Fibroblast of lung (primary cell): ENCODE data around the gene CYTH2. TPM values are rescaled to one million over a fixed set of nuclear protein-coding genes. Genes with fewer than 3 reads are reported as not detected.

ENCODE experiments used
- DNase-seq, 2 donors: peaks; one replicate each; pipeline versions ENCODE4 v3.0.0 to v3.0.0-alpha.2; 2010; ENCODE audit warnings: low read depth in 2 of 2
- H2AFZ ChIP-seq: 2 replicates; pipeline ENCODE4 v1.5.1; 2012; ENCODE audit warnings: low read length, control low read depth, inconsistent platforms
- H3K27ac ChIP-seq: 2 replicates; pipeline ENCODE4 v1.5.1; 2011; ENCODE audit warnings: low read length, control low read depth; ENCODE audit not compliant: insufficient read depth
- H3K27me3 ChIP-seq: 2 replicates; pipeline ENCODE4 v1.5.1; 2011; ENCODE audit warnings: mild to moderate bottlenecking, low read length; ENCODE audit not compliant: control insufficient read depth, insufficient read depth
- H3K36me3 ChIP-seq: 2 replicates; pipeline ENCODE4 v1.5.1; 2011; ENCODE audit warnings: low read length; ENCODE audit not compliant: control insufficient read depth, insufficient read depth
- H3K4me1 ChIP-seq: 2 replicates; pipeline ENCODE4 v1.5.1; 2011; ENCODE audit warnings: low read length; ENCODE audit not compliant: control insufficient read depth, insufficient read depth; ENCODE audit errors: extremely low read depth
- H3K4me2 ChIP-seq: 2 replicates; pipeline ENCODE4 v1.5.1; 2011; ENCODE audit warnings: low read length, control low read depth; ENCODE audit not compliant: insufficient read depth; ENCODE audit errors: extremely low read depth
- H3K4me3 ChIP-seq, 4 experiments: fragments of 200-600 bp in 1 of 4; sonication (generic) in 1 of 4; replicated peaks in 1 of 4; 2 replicates each; pipeline ENCODE4 v1.5.1; 2011 to 2016; ENCODE audit warnings: low read length in 4 of 4, low read depth in 3 of 4, mild to moderate bottlenecking in 3 of 4, control low read depth in 2 of 4, inconsistent platforms in 1 of 4, mixed read lengths in 1 of 4; ENCODE audit not compliant: insufficient read depth in 1 of 4; ENCODE audit errors: control extremely low read depth in 1 of 4
- H3K79me2 ChIP-seq: 2 replicates; pipeline ENCODE4 v1.5.1; 2012; ENCODE audit warnings: mild to moderate bottlenecking, low read length, inconsistent platforms; ENCODE audit not compliant: control insufficient read depth, insufficient read depth
- H3K9ac ChIP-seq: 2 replicates; pipeline ENCODE4 v1.5.1; 2011; ENCODE audit warnings: mild to moderate bottlenecking, low read length, control low read depth; ENCODE audit not compliant: insufficient read depth
- H3K9me3 ChIP-seq: 2 replicates; pipeline ENCODE4 v1.5.1; 2012; ENCODE audit warnings: low read depth, low read length; ENCODE audit not compliant: control insufficient read depth, insufficient read depth
- H4K20me1 ChIP-seq: 2 replicates; pipeline ENCODE4 v1.5.1; 2011; ENCODE audit warnings: low read length; ENCODE audit not compliant: control insufficient read depth, insufficient read depth; ENCODE audit errors: extremely low read depth
- CTCF ChIP-seq, 2 donors: IDR thresholded peaks in 1 of 2; conservative IDR thresholded peaks in 1 of 2; 1 replicate in 1 of 2; 2 replicates in 1 of 2; pipeline ENCODE4 v1.5.1; 2011 to 2012; ENCODE audit warnings: low read length in 2 of 2, control low read depth in 1 of 2, inconsistent platforms in 1 of 2, low read depth in 1 of 2, mild to moderate bottlenecking in 1 of 2
- EZH2 ChIP-seq: IDR thresholded peaks from 2 replicates; pipeline ENCODE4 v1.5.1; 2012; ENCODE audit warnings: low read length, control low read depth, mild to moderate bottlenecking; ENCODE audit errors: missing control alignments
- polyA plus RNA-seq, 2 donors: library from polyadenylated mRNA; depleted of rRNA in 1 of 2; stranded (reverse) in 1 of 2; unstranded in 1 of 2; fragments of >200 nt; gene quantifications; 2 replicates each; pipeline ENCODE4 v1.2.1, GENCODE V29; 2011 to 2012; ENCODE audit warnings: missing spikeins in 1 of 2
- total RNA-seq: library from RNA; depleted of rRNA; stranded (reverse); fragments of >200 nt; gene quantifications from 2 replicates; pipeline ENCODE4 v1.2.1, GENCODE V29; 2014

The CYTH2 gene
- total and polyA plus RNA-seq, 2 donors (not counting 1 experiment from before 2014, with no cell fraction given), result 18.6 to 25.8 TPM

DNA sequence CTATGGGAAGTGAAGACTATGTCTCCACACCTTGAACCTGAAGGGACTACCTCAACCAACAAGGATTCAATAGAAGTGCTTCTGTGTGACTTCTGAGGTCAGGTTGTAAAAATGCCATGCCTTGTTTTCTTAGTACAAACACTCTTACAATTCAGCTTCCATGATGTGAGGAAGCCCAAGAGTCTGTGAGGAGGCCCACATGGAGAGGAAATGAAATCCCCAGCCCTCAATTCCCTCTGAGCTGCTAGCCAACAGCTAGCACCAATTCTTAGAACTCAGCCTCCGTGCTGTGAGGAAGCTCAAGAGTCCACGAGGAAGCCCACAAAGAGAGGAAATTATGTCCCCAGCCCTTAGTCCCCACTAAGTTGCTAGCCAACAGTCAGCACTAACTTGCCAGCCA, 55.1 kb downstream of the CYTH2 start:
- no peak overlapping the region for H3K4me3 ChIP-seq
- no peak overlapping the region for H3K27ac ChIP-seq
- no peaks in the 10 kb centered on the region for H3K9me3 ChIP-seq
- no peaks in the 10 kb centered on the region for H3K36me3 ChIP-seq
- H3K4me1 ChIP-seq, result no peaks in the 10 kb centered on the region
- no peaks in the 10 kb centered on the region for H3K79me2 ChIP-seq
- no peaks in the 10 kb centered on the region for H3K27me3 ChIP-seq
- no peaks in the 10 kb centered on the region for H4K20me1 ChIP-seq
- H3K9ac ChIP-seq, result no peak overlapping the region
- no peak overlapping the region for H2AFZ ChIP-seq
- H3K4me2 ChIP-seq, result no peak overlapping the region
- no peak for DNase-seq
- TF ChIP-seq EZH2 (no peak), CTCF (conservative IDR thresholded peaks at IDR 0.05 in 1 of 2, IDR thresholded peaks at IDR 0.05 in 1 of 2; ENCODE audit: low read depth in 1 of 2, low read length in 2 of 2) (no peak)

DNA sequence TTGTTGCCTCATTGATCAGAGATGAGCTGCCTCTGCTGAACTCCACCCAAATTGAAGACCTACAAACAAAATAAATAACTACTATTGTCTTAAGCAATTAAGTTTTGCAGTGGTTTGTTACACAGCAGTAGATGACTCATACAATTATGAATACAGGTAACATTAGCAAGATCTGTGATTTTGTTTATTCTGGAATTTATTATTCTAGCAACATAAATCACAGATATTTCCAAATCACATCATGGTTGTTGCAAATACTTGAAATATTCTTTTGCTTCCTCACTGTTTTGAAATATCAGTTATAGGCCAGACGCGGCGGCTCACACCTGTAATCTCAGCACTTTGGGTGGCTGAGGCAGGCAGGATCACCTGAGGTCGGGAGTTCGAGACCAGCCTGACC, 55.6 kb downstream of the CYTH2 start:
- DNase-seq, result no peak
- no peaks in the 10 kb centered on the region for H3K36me3 ChIP-seq
- no peak overlapping the region for H3K9ac ChIP-seq
- no peaks in the 10 kb centered on the region for H3K9me3 ChIP-seq
- no peak overlapping the region for H3K27ac ChIP-seq
- H3K27me3 ChIP-seq, result no peaks in the 10 kb centered on the region
- H3K79me2 ChIP-seq, result no peaks in the 10 kb centered on the region
- no peak overlapping the region for H3K4me2 ChIP-seq
- H4K20me1 ChIP-seq, result no peaks in the 10 kb centered on the region
- H3K4me3 ChIP-seq, result no peak overlapping the region
- TF ChIP-seq EZH2 (no peak), CTCF (conservative IDR thresholded peaks at IDR 0.05 in 1 of 2, IDR thresholded peaks at IDR 0.05 in 1 of 2; ENCODE audit: low read depth in 1 of 2, low read length in 2 of 2) (no peak)
- H3K4me1 ChIP-seq, result no peaks in the 10 kb centered on the region
- H2AFZ ChIP-seq, result no peak overlapping the region

GRCh38 chr19:48529156-48529555, 60.0 kb downstream of the CYTH2 start:
- TF ChIP-seq CTCF (conservative IDR thresholded peaks at IDR 0.05 in 1 of 2, IDR thresholded peaks at IDR 0.05 in 1 of 2; ENCODE audit: low read depth in 1 of 2, low read length in 2 of 2) (no peak), EZH2 (no peak)
- Histone ChIP-seq H3K4me2 (no peak overlapping the region), H3K27ac (no peak overlapping the region), H3K27me3 (no peaks in the 10 kb centered on the region), H3K79me2 (no peaks in the 10 kb centered on the region), H3K4me1 (no peaks in the 10 kb centered on the region), H3K9ac (no peak overlapping the region), H3K4me3 (no peak overlapping the region), H2AFZ (no peak overlapping the region), H3K36me3 (no peaks in the 10 kb centered on the region), H3K9me3 (no peaks in the 10 kb centered on the region), H4K20me1 (no peaks in the 10 kb centered on the region)
- DNase-seq, result no peak
